Cardiac septum (tissue), 1 donor: ENCODE results near the gene NFATC2. TPM values are rescaled to one million over a fixed set of nuclear protein-coding genes. Genes with fewer than 3 reads are reported as not detected.

Experiments used
- DNase-seq: peaks from one replicate; pipeline ENCODE4 v3.0.0-alpha.2; 2020; ENCODE audit warnings: low spot score
- intact Hi-C: fragments of 100-400 bp; cut with DNase I; formaldehyde crosslinking; loops from one replicate; pipeline ENCODE4 v1.14.0; 2022
- long read RNA-seq: library from polyadenylated mRNA; unstranded; transcript quantifications from one replicate; pipeline ENCODE4 v2.0.0, GENCODE V29; 2021
- total RNA-seq: library from RNA; stranded (reverse); fragmentation: NEBNext Ultra II Directional; extraction: Animal tissue kit (Norgen Biotek cat#: 25700); gene quantifications from one replicate; pipeline ENCODE4 v1.2.1, GENCODE V29; 2021
- donor health status: DM: no; HTN: no; CAD: no.

NFATC2 gene
- total RNA-seq = 4.3 TPM
- long read RNA-seq, partial matches to known transcripts = 1 of 5 reads
- long read RNA-seq, other reads (novel, unspliced or antisense) = 4 of 5 reads

GRCh38 chr20:51542571-51543421 is at the start of gene NFATC2:
Gene NFATC2 (minus strand): TSS chr20:51542719. CDS start chr20:51542499, 220 bp downstream.
- no peak for DNase-seq
- intact Hi-C loops = loop anchor here (5.0 kb wide), 1 partner anchor 95 kb away; no protein-coding TSS in a partner anchor

- no peak for DNase-seq
- intact Hi-C loops = loop anchor here (10.0 kb wide), 1 partner anchor 607 kb away; no protein-coding TSS in a partner anchor
These were observed 49.4 kb upstream of the NFATC2 start for GRCh38 chr20:51591871-51592270.

- intact Hi-C loops = no loop called here
- DNase-seq = no peak
These were observed 46.2 kb upstream of the NFATC2 start for GRCh38 chr20:51588762-51589161.

GRCh38 chr20:51587145-51587544 is 44.6 kb upstream of the NFATC2 start:
- no peak for DNase-seq
- intact Hi-C loops = no loop called here

- no peak for DNase-seq
- intact Hi-C loops = no loop called here
These were observed 43.5 kb upstream of the NFATC2 start for GRCh38 chr20:51586005-51586440.

- intact Hi-C loops = no loop called here
- DNase-seq = no peak
These were observed 42.6 kb upstream of the NFATC2 start for GRCh38 chr20:51585148-51585547.

- DNase-seq = no peak
- intact Hi-C loops = no loop called here
These were observed 42.2 kb upstream of the NFATC2 start for GRCh38 chr20:51584737-51585136.

GRCh38 chr20:51584116-51584515 is 41.6 kb upstream of the NFATC2 start:
- intact Hi-C loops = no loop called here
- DNase-seq = no peak

- no peak for DNase-seq
- intact Hi-C loops = no loop called here
These were observed 41.0 kb upstream of the NFATC2 start for GRCh38 chr20:51583499-51583898.

GRCh38 chr20:51583073-51583472 is 40.6 kb upstream of the NFATC2 start:
- no peak for DNase-seq
- intact Hi-C loops = no loop called here

GRCh38 chr20:51581571-51581970 is 39.1 kb upstream of the NFATC2 start:
- intact Hi-C loops = no loop called here
- no peak for DNase-seq

GRCh38 chr20:51579137-51579536 is 36.6 kb upstream of the NFATC2 start:
- intact Hi-C loops = no loop called here
- DNase-seq = no peak

- DNase-seq = no peak
- intact Hi-C loops = no loop called here
These were observed 35.6 kb upstream of the NFATC2 start for GRCh38 chr20:51578145-51578459.

GRCh38 chr20:51577432-51578144 is 35.1 kb upstream of the NFATC2 start:
- no peak for DNase-seq
- intact Hi-C loops = no loop called here

- DNase-seq = no peak
These were observed 33.0 kb upstream of the NFATC2 start for GRCh38 chr20:51575486-51575885.

GRCh38 chr20:51574248-51575033 is 31.9 kb upstream of the NFATC2 start:
- no peak for DNase-seq
- intact Hi-C loops = loop anchor here (5.0 kb wide), 1 partner anchor 42 kb away; no protein-coding TSS in a partner anchor

More at GRCh38 chr20:51575486-51575885, 33.0 kb upstream of the NFATC2 start:
- intact Hi-C loops = no loop called here

- DNase-seq = no peak
- intact Hi-C loops = loop anchor here (5.0 kb wide), 1 partner anchor 41 kb away; no protein-coding TSS in a partner anchor
These were observed 31.2 kb upstream of the NFATC2 start for GRCh38 chr20:51573576-51574243.

- intact Hi-C loops = loop anchor here (5.0 kb wide), 1 partner anchor 39 kb away; no protein-coding TSS in a partner anchor
- no peak for DNase-seq
These were observed 28.9 kb upstream of the NFATC2 start for GRCh38 chr20:51571460-51571794.

GRCh38 chr20:51570739-51571459 is 28.4 kb upstream of the NFATC2 start:
- intact Hi-C loops = loop anchor here (5.0 kb wide), 1 partner anchor 39 kb away; no protein-coding TSS in a partner anchor
- DNase-seq = no peak
